ENCODE results near the gene KCNMB4.

DNA sequence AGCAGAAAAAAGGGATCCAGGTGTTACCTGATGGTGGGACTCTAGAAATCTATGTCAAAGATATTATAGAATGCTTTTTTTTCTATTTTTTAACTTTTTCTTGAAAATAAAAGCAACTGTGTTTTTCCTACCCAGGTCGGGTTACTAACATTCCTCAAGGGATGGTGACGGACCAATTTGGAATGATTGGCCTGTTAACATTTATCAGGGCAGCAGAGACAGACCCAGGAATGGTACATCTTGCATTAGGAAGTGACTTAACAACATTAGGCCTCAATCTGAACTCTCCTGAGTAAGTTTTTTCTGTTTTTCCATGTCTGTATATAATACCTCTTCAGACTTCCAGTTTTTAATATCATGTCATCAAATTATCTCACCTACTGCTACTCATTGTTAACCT is 27.6 kb upstream of the KCNMB4 start:
- no peak for TF ChIP-seq CTCF (IDR thresholded peaks at IDR 0.05)
- no peak for TF ChIP-seq POLR2A (IDR thresholded peaks at IDR 0.05)
